Endothelial cell of umbilical vein (primary cell): ENCODE data around the gene FAHD1. TPM values are rescaled to one million over a fixed set of nuclear protein-coding genes. Genes with fewer than 3 reads are reported as not detected.

ENCODE experiments used
- BruUV-seq: library from RNA; stranded (reverse); fragments of 400-500 nt; replicated peaks from 2 replicates; lab custom pipeline; 2021; lab: Mats Ljungman, UMichigan
- CTCF ChIA-PET: fragments of 300-600, 350-600 bp; sonication (Branson Sonifier 250); formaldehyde crosslinking; loops from one replicate; lab custom pipeline; 2021; ENCODE audit warnings: antibody characterized with exemption, inconsistent platforms; lab: Charles Lee
- POLR2A ChIA-PET: fragments of 300-600, 350-600 bp; sonication (Branson Sonifier 250); formaldehyde crosslinking; loops from one replicate; lab custom pipeline; 2021; ENCODE audit warnings: antibody characterized with exemption, inconsistent platforms; lab: Charles Lee
- DNase-seq: peaks from one replicate; pipeline ENCODE4 v3.0.0-alpha.2; 2011; ENCODE audit warnings: low read depth, low spot score
- FAIRE-seq: peaks from 2 replicates; lab custom pipeline; 2011; peaks lifted over from hg19 to GRCh38; lab: Jason Lieb, UNC
- H2AFZ ChIP-seq: 2 replicates; pipeline ENCODE4 v1.6.0; 2012; ENCODE audit warnings: low read depth, low read length, control low read depth, inconsistent platforms
- H3K27ac ChIP-seq: 2 replicates; pipeline ENCODE4 v1.5.1; 2011; ENCODE audit warnings: low read depth, mild to moderate bottlenecking, control low read depth, low read length, moderate library complexity; ENCODE audit not compliant: insufficient read depth
- H3K27me3 ChIP-seq, 2 experiments: 2 replicates each; pipeline versions ENCODE4 v1.6.0 to v1.6.1; 2011; ENCODE audit warnings: low read length in 2 of 2, mixed read lengths in 1 of 2; ENCODE audit not compliant: control insufficient read depth in 2 of 2, insufficient read depth in 2 of 2
- H3K36me3 ChIP-seq, 2 experiments: 2 replicates in 1 of 2; 3 replicates in 1 of 2; pipeline ENCODE4 v1.5.1; 2011; ENCODE audit warnings: low read length in 2 of 2, mild to moderate bottlenecking in 1 of 2, moderate library complexity in 1 of 2; ENCODE audit not compliant: control insufficient read depth in 2 of 2, insufficient read depth in 2 of 2; ENCODE audit errors: extremely low read depth in 1 of 2
- H3K4me1 ChIP-seq: 3 replicates; pipeline ENCODE4 v1.5.1; 2011; ENCODE audit warnings: mild to moderate bottlenecking, low read length; ENCODE audit not compliant: control insufficient read depth, insufficient read depth; ENCODE audit errors: extremely low read depth
- H3K4me2 ChIP-seq: 2 replicates; pipeline ENCODE4 v1.6.1; 2011; ENCODE audit warnings: low read length, control low read depth, mixed read lengths; ENCODE audit not compliant: insufficient read depth
- H3K4me3 ChIP-seq, 3 experiments: fragments of 200-600 bp in 1 of 3; sonication (generic), shearing (Covaris generic) in 1 of 3; replicated peaks in 1 of 3; 2 replicates each; pipeline ENCODE4 v1.5.1; 2011 to 2016; ENCODE audit warnings: control low read depth in 3 of 3, low read length in 3 of 3, mild to moderate bottlenecking in 2 of 3, inconsistent platforms in 1 of 3, low read depth in 1 of 3, moderate library complexity in 1 of 3; ENCODE audit not compliant: insufficient read depth in 1 of 3
- H3K79me2 ChIP-seq: 2 replicates; pipeline ENCODE4 v1.6.0; 2012; ENCODE audit warnings: low read length, inconsistent platforms; ENCODE audit not compliant: control insufficient read depth, insufficient read depth
- H3K9ac ChIP-seq: replicated peaks from 2 replicates; pipeline ENCODE3; 2011; ENCODE audit warnings: low read length, control low read depth; ENCODE audit not compliant: insufficient read depth; ENCODE audit errors: extremely low read depth
- H3K9me1 ChIP-seq: replicated peaks from 3 replicates; pipeline ENCODE4 v1.6.0; 2011; ENCODE audit warnings: mild to moderate bottlenecking, low read length; ENCODE audit not compliant: control insufficient read depth, insufficient read depth; ENCODE audit errors: extremely low read depth
- H3K9me3 ChIP-seq: replicated peaks from 2 replicates; pipeline ENCODE4 v1.5.1; 2012; ENCODE audit warnings: low read length, inconsistent platforms; ENCODE audit not compliant: control insufficient read depth, insufficient read depth
- H4K20me1 ChIP-seq: replicated peaks from 2 replicates; pipeline ENCODE3; 2011; ENCODE audit warnings: mild to moderate bottlenecking, low read length; ENCODE audit not compliant: control insufficient read depth, insufficient read depth; ENCODE audit errors: extremely low read depth
- GATA2 ChIP-seq: IDR thresholded peaks from 2 replicates; pipeline ENCODE4 v1.7.0; 2011; ENCODE audit warnings: low read depth, mild to moderate bottlenecking, moderate library complexity, mixed read lengths, low read length; ENCODE audit not compliant: insufficient read length, insufficient read depth
- MAX ChIP-seq: IDR thresholded peaks from 2 replicates; pipeline ENCODE4 v1.6.1; 2011; ENCODE audit not compliant: insufficient read depth, insufficient read length
- MYC ChIP-seq: IDR thresholded peaks from one replicate; pipeline ENCODE4 v1.6.1; 2011; ENCODE audit warnings: mild to moderate bottlenecking, low read depth, low read length
- dilution Hi-C: fragments of 300-500 bp; cut with MboI; formaldehyde crosslinking; loops from one replicate; pipeline ENCODE4 v1.15.0; 2019; ENCODE audit warnings: low sequenced_read_pairs; ENCODE audit not compliant: extremely low pct_ligation_motif_present
- intact Hi-C: fragments of 100-400 bp; cut with micrococcal nuclease; formaldehyde crosslinking; loops from one replicate; pipeline ENCODE4 v1.10.0; 2022
- polyA plus RNA-seq, 4 experiments: library from polyadenylated mRNA; depleted of rRNA in 3 of 4; stranded (reverse) in 3 of 4; unstranded in 1 of 4; fragments of >200 nt; gene quantifications; 2 replicates each; pipeline versions ENCODE4 v1.2.1 to v1.2.3, GENCODE V29; 2011 to 2012; ENCODE audit warnings: missing spikeins in 1 of 4
- total RNA-seq: library from RNA; stranded (reverse); gene quantifications from 2 replicates; pipeline ENCODE4 v1.2.3, GENCODE V29; 2021

The FAHD1 gene
- total and polyA plus RNA-seq, 2 donors (not counting 3 experiments of a cell fraction or from before 2014, with no cell fraction given) = 44.8 to 69.2 TPM

GRCh38 chr16:1788095-1788707 is 38.8 kb upstream of the FAHD1 start:
- no peaks in the 10 kb centered on the region for H3K9me1 ChIP-seq
- H3K4me2 ChIP-seq = no peak overlapping the region
- DNase-seq (no peak), FAIRE-seq (no peak)
- H3K36me3 ChIP-seq = peaks cover 0 to 23% of the 10 kb centered on the region in 2 experiments
- ChIA-PET CTCF (no interaction called here), POLR2A (no interaction called here)
- dilution Hi-C loops (no loop called here), intact Hi-C loops (loop anchor here (10.0 kb wide), 1 partner anchor 483 kb away; the partner anchor contains the start of gene UBE2I)
- no TSS peak for BruUV-seq
- H4K20me1 ChIP-seq = no peaks in the 10 kb centered on the region
- H3K4me1 ChIP-seq = peaks cover 5% of the 10 kb centered on the region
- H3K27ac ChIP-seq = no peak overlapping the region
- no peak overlapping the region for H3K9ac ChIP-seq
- no peak overlapping the region for H2AFZ ChIP-seq
- no peaks in the 10 kb centered on the region for H3K9me3 ChIP-seq
- TF ChIP-seq MAX = no peak
- no peak overlapping the region for H3K4me3 ChIP-seq
- no peaks in the 10 kb centered on the region for H3K27me3 ChIP-seq
- peaks cover 23% of the 10 kb centered on the region for H3K79me2 ChIP-seq

DNA sequence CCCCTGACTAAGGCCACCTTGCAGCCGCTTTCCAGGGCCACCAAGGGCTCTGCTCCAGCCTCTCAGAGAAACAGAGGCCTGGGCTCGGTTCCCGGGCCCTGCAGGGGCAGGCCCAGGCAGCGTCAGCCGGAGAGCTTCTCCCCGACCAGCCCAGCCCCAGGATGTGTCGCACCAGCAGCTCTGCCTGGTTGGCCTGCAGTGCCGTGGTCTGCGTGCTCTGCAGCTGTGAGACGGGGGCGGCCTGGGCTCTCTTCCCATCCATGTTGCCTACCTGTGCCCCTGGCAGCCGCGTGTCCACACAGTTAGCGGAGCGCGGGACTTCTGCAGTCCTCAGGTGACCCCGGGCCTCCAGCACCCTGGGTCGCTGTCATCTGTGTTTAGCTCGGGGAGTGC is 38.3 kb upstream of the FAHD1 start:
- FAIRE-seq (no peak), DNase-seq (no peak)
- no peak overlapping the region for H2AFZ ChIP-seq
- H3K27me3 ChIP-seq = no peaks in the 10 kb centered on the region
- peaks cover 2% of the 10 kb centered on the region for H3K4me1 ChIP-seq
- H3K9me1 ChIP-seq = no peaks in the 10 kb centered on the region
- H3K36me3 ChIP-seq = peaks cover 0 to 23% of the 10 kb centered on the region in 2 experiments
- no peaks in the 10 kb centered on the region for H4K20me1 ChIP-seq
- POLR2A ChIA-PET = no interaction called here
- no peak overlapping the region for H3K4me3 ChIP-seq
- H3K9ac ChIP-seq = no peak overlapping the region
- no peaks in the 10 kb centered on the region for H3K9me3 ChIP-seq
- peaks cover 20% of the 10 kb centered on the region for H3K79me2 ChIP-seq
- no TSS peak for BruUV-seq
- H3K4me2 ChIP-seq = no peak overlapping the region
- CTCF ChIA-PET = no interaction called here
- intact Hi-C loops = loop anchor here (10.0 kb wide), 1 partner anchor 484 kb away; the partner anchor contains the start of gene UBE2I
- H3K27ac ChIP-seq = no peak overlapping the region
- TF ChIP-seq MYC (no peak), GATA2 (no peak)
- dilution Hi-C loops = no loop called here
